Hepatic stellate cell (primary cell): ENCODE measurements around the gene SEMA5A.

Experiments used
- DNase-seq: peaks from one replicate; pipeline ENCODE4 v3.0.0; 2011; ENCODE audit warnings: low spot score

The SEMA5A gene

DNA sequence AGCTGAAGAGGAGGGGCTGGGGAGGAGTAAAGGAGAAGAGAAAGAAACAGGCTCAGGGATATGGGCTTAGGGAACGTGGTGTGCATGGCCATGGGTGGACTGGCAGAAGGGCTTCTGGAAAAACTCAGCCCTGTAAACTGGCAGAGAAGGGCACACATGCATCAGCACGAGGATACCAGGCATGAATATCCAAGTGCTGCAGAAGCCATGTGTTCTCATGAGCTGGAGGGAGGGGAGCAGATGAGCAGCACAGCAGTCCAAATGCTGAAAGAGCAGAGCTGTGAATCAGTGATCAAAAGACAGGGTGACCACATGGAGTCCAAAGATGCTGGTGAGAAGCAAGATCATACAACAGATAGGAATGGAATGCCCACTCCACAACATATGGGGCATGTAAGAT is 72.3 kb downstream of the SEMA5A start:
- no peak for DNase-seq

DNA sequence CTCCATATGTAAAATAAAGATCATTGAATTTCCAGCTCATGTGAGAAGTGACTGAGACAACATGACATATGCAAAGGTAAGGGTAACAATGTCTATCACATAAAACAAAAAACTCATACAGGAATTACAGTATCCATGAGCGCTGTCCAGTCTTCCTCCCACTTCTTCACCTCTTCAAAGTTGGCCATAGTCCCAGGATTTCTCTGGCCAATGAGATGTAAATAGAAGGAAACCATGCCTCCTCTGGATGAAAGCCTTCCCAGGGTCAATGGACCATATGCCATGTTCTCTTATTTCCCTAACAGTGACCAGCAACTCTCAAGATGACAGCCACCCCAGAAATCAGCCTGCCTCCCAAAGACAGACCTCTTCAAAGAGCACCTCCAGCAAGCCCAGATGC is 75.5 kb downstream of the SEMA5A start:
- DNase-seq: no peak

DNA sequence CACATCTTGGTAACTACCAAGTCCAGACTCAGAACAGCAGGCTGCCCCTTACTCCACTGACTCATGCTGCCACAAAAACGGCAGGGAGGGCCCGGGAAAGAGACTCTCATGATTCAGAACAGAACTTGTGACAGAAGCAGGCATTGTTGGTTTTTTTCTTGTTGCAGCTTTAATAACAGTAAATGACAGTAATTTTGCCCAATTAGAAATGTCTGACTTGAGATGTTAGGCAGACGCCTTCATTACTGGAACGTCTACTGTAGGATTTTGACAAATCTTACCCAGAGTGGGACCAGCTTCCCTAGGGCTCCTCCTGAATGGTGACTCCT is 77.9 kb downstream of the SEMA5A start:
- peak; percentile 77 for DNase-seq

DNA sequence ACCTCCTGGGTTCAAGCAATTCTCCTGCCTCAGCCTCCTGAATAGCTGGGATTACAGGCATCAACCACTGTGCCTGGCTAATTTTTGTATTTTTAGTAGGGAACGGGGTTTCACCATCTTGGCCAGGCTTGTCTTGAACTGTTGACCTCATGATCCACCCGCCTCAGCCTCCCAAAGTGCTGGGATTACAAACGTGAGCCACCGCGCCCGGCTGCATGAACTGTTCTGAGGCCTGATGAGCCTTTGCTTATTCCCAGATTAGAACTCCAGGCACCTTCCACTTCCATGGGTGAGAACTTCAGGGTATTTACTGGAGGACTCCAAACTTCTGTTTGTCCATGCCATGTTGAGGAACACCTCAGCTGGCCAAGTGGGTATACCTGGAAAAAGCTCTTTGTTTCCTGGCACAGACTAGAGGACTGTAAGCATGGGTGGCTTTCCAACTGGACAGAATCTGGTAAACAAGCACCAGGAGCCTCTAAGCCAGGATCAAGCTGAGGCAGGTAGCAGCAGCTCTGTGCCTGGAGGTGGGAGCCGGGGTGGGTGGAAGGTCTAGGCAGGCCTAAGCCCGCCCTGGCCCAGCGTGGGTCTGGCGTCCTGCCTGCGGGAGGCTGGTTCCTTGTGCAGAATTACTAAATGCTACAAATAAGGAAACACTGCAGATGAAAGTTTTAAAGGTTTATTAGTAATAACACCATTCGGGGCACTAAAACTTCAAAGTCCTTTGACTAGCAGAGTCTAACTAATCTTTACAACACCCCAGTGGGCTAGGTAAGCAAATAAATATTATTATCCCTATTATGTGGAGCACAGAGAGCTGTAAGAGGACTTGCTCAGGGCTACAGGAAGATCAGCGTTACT is 78.4 kb downstream of the SEMA5A start:
- no peak for DNase-seq

DNA sequence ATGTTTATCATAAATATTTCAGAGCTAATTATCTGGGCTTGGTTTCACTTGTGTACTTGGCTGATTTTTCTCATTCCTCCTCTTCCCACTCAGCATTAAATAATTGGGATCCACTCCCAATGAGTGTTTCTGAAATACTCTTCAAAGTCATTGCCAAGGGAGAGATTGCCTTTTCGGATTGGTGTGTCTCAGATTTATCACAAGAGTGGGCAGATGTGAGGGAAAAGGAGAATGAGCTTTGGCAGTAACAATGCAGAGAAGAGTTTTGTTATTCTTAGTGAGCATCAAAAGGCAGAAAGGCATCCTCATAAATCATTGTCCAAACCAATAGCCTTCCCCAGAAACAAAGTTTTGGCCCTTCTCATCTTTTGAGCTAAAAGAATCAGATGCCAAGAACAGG is 79.2 kb downstream of the SEMA5A start:
- no peak for DNase-seq

DNA sequence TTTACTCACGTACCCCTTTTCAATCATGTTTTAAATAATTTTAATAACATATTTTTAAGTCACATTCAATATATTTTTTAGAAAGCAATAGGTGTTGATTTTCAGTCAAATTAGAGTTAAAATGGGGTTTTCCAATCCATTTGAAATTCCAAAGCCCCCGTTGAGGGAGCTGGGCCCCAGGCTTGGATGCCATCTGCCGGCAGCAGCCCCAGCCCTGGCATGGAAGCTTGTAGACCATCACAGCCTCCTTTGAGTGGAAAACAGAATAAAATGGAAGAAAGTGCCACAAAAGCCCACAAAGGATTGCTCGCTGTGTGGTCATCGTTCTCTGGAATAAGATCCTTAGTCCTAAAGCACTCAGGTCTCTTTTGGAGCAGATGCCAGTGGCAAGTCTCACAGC is 81.4 kb downstream of the SEMA5A start:
- no peak for DNase-seq

DNA sequence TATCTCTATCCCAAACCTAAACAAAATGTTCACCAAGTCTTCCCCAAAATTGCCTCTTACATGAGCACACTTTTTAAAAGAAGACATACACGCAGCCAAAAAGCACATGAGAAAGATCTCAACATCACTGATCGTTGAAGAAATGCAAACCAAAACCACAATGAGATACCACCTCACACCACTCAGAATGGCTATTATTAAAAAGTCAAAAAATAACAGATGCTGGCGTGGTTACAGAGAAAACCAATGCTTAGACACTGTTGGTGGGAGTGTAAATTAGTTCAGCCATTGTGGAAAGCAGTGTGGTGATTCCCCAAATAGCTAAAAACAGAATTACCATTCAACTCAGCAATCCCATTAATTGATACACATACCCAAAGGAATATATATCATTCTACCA is 83.8 kb downstream of the SEMA5A start:
- DNase-seq: no peak

DNA sequence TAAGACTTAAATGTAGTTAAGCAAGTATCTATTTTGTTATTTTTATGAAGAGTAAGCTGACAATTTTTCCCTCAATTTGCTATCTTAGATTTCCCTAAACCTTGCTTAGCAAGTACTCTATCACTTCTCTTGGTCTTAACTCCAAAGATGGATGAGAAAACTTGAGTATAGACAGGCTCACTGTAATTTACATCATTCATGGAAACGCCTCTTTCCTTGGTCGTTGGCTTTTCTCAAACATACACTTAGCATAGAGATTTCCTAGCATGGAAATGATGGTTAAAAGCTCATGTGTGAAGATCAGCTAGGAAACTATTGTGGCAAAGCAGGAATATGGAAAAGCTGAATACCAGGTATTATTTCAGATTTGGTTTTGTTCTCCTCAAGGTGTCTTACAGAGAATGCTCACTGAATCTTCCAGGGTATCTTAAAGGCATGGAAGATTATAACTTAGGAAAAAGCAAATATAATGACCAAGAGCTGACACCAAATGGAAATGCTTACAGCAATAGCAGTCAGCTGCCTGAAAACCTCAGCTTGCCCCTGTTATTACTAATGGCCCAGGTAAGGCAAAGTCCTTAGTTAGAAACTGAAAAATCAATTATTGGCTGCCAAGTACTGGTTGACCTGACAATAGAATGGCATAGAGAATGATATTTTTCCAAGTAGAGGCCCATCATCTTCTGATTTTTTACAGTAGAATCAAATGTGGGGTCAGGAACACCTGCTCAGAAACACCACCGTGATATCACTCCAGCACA is 84.8 kb downstream of the SEMA5A start:
- DNase-seq: no peak

DNA sequence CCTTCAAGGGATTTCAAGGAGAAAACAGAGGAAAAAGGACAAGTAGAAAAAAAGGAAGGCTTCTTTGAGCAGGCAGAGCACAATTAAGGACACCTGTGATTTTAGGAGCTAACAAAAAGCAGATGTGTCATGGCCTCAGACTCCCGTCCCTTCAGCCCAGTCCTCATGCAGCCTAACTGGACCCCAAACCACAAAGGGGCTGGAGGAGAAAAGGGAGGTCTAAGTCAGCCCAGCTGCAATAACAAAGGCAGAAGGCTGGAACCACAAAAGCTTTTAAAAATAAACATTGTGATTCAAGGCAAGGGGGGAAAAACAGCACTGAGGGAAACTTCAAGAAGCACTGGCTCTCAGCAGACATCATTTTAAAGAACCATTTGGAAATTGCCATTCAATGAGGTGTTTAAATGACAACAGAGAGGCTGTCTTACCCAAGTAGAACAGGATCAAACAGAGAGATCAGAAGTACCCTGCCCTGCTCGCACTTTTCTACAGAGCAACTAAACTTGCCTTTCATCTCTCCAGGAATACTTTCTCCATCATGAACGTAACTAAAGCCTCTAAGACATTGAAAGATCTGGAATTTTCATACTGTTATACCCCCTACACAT is 89.3 kb downstream of the SEMA5A start:
- DNase-seq: peak; percentile 81

DNA sequence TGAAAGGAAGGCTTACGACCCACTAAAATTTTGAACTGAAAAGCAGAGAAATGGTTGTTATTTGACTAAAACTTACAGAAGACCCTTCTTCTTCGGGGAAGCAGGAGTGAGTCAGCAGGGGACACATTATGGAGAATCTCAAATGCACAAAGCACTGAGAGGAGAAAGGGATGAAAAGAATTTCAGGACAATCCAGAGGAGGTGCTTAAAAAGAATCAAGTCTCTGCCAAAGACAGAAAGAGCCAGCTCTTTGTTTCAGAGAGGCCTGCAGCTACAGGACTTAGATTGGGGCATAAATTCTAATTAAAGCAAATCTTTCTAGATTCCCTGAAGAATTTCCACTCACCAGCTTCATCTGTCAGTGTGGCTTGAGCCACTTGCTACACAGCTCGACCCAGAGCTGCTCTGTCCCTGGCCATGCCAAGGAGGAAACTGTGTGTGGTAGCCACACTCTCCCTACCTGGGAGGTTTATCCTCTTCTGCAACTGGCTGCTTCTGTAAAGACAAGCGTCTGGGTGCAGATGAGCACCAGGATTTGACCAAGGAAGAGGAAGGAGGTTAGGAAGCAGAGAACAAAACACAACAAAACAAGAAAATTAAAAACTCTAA is 89.9 kb downstream of the SEMA5A start:
- DNase-seq: no peak

DNA sequence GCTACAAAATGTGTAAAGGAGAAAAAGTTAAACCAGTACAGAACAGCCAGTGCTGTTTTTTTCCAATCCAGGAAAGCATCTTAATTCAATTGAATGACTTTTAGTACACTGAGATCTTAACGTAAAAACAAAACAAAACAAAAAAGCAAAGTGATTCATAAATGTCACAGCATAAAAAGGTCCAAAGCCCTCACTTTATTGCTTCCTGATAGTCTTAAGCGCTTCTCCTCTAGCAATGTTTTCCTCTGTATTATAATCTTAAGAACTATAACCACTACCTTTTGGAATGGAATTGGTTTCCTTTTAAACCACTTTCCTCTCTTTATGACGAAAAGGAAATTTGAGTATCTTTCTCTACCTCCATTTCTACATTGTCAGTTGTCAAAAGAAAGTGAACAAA is 91.4 kb downstream of the SEMA5A start:
- DNase-seq: no peak

DNA sequence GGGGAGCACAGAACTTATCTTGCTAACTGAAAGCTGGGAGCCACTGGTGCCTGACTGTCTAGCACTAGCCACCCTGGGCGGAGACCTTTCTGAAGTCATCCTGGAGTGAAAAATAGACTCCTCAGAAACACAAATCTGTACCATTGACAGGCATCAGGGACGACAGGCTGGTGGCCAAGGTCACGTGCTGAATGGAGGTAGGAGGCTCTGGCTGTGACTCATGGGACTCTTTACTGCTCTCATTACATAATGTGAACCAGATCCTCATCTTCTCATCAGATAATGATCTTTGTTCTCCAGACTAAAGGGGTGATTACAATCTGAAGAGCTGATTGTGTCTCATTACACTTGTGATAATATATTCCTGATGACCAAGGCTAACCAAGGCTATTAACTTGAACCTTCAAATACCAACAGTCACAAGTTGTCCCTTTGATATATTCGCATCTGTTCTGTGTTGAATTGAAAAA is 91.8 kb downstream of the SEMA5A start:
- no peak for DNase-seq

DNA sequence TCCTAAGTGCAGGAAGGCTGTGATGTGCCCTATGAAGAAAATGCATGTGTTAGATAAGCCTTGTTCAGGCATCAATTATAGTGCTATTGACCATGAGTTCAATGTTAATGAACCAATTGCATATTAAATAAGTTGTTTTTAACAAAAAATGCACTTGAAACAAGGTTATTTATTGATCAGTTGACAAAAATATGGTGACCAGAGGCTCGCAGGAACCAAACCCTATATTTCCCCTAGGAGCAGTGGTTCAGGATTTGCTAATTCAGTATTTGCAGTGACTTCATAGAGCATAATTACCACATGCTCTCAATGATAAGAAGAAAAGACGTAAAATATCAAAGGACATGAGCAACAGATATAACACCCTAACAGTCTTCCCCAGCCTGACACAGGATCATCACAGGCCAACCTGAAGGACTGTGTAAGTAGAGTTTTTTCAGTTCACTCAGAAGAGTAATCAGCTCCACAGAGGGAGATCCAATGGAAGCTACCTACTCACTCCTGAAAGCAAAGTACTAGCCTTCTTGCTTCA is 92.3 kb downstream of the SEMA5A start:
- DNase-seq: no peak

DNA sequence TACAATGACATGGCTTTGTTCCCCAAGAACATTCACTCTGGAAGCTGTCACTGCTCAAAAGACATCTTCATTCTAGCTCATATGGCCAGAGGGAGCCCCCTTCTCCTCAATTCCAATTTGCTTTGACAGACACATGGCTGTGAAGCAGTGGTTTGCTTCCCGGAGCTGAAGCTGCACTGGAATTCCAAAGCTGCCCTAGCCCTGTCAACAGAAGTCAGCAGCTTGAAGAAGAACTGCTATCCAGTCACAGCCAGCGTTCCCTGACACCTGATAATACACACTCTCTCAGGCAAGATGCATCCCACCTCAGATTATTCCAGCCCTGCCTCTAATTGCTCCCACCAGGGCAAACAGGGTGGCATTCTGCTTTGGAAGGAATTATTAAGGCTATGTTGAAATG is 93.7 kb downstream of the SEMA5A start:
- no peak for DNase-seq

DNA sequence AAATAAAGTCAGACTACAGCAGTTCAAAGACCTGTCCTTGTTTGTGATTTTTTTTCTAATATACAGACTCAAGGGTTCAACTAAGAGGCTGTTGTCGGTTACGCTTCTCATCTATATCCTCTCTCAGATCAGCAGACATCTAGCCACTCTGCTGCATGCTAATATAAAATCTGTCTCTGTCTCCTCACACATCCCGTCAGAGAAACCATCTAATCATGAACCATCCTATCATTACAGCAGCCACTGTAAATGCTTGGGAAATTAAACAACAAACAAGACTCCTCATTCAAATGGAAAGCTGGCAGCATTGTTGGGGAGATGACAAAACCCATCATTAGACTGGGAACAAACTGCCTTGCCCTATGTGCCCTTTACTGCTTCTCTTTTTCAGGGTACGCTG is 94.8 kb downstream of the SEMA5A start:
- no peak for DNase-seq

DNA sequence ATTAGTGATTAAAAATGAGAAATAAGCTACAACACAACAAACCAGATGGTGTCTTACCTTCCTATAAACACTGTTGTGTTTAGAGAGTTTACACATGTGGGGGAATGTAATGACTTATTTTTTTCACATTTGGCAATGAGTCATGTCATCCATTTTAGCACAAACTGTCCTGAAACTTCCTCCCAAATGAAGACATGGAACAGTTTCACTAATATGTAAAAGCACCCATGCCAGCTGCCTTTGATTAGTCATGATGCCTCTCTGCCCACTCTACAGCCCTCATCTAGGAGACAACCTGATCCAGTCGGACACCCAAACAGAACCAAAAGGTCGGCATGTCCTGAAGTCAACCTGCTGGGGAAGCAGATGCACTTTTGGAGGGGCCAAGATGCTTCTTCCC is 98.2 kb downstream of the SEMA5A start:
- DNase-seq: no peak

DNA sequence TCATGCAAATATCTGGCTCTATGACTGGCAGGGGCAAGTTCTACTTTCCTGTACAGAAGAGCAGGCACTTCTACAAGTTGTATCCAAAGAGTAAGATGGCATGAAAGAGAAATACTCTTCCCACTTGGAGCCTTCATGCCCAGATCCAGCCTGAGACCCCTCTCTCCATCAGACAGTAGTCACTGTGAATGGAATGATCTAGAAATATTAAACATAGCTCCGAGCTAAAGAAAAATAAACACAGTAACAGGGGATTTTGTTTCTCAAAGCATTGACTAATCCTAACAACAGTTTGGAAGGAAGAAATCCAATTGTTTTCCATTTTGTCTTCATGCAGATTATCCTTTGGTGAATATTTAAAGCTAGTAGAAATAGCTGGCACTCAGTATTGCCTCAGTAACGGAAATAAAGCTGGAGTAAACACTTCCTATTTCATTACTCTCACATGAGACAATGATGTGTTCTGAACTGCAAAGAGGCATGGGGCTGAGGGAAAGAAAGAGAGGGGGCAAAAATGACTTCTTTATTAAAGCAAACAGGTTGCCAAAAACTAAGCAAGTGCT is 100.0 kb downstream of the SEMA5A start:
- no peak for DNase-seq

DNA sequence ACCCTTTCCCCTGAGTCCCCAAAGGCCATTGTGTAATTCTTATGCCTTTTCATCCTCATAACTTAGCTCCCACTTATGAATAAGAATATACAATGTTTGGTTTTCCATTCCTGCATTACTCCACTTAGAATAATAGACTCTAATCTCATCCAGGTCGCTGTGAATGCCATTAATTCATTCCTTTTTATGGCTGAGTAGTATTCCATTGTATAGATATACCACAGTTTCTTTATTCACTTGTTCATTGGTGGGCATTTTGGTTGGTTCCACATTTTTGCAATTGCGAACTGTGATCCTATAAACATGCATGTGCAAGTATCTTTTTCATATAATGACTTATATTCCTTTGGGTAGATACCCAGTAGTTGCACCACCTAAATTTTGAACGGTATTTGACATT is 101.5 kb downstream of the SEMA5A start:
- DNase-seq: no peak

DNA sequence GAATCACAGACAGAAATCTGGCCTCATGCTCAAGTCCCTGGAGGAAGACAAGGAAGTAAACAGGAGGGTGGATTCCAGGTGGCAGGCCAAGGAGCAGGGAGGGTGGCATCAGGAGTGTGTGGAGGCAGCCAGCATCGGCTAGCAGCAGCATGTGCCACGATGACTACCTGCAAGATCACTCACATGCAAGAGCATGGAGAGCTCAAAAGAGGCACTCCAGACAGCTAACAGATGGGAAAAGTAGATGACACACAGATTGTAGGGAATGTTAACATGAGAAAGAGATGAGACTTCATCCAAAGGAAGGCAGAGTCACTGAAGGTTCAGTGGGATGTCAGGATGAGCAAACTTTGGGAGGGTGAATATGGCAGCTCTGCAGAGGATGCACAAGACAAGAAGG is 104.3 kb downstream of the SEMA5A start:
- no peak for DNase-seq

DNA sequence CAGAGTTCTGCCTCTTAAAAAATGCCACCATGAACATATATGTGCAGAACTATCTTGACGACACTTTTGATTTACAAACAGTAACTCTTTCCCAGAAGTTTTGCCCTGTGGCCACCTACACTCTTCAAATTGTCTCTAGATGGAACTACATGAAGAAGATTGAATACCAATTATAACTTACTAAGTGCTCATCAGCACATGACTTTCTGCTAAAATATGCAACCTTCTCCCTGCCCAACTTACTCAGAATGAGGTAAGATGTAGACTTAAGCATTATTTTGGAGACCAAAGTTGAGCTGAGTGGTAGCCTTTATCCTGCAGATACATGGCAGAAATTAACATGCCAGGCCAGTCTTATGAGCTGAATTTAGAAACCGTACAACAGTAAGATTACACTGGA is 105.4 kb downstream of the SEMA5A start:
- no peak for DNase-seq

DNA sequence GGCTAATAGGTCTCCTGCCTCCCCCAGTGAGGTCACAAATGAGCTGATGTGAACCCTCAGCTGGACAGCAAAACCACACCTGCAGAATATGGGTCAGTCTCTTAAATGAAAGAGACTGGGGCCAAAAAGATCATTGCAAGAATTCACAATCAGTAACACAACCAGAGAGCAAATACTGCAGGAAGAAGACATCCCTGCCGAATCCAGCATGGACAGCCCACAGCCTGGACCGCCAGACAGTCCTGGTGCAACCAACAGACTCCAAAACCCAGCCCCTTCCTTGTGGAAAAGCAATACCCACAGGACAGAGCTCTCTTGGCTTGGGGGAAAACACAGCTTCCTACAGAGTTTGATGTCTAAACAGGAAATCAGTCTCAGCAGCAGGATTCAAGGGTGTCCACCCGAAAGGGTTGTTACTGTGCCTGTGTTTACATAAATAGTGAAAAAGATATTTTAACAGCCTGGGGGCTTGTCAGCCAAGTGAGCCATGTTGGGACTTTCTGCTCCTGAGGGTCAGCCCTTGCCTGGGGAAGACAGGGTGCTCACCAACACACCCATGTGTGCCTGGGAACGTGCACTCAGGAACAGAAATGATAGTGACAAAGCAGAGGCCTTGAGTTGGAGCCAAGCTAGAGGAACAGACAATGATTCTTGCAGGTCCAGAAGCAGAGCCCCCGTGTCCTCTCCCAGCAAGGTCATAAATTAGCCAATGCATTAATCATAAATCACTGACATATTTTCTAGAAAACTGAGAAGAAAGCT is 106.2 kb downstream of the SEMA5A start:
- no peak for DNase-seq
